ENCODE results near the gene ALKBH4. TPM values are rescaled to one million over a fixed set of nuclear protein-coding genes. Genes with fewer than 3 reads are reported as not detected.
A peak's percentile ranks its signal among the peaks of the same experiment; 100 is the strongest.

ALKBH4 gene
- total RNA-seq, 1 experiment from 2014 or later: 5.9 TPM

DNA sequence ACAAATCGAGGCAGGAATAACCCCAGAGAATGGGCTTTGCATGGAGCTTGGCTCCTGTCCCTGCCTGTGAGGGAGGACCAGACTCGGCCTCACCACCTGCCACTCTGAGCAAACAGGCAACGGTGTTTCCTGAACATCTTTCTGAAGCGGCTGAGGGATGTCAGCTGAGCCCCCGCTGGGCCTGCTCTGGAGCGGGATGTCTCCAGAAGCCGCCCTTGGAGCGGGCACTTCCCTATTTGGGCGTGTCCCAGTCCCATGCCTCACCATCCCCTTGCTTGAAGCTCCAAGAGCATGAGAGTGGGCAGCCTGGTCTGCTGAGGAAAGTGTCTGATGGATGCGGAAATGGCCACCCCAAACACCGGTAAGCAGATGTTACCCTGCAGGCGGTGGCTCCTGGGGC is 10.2 kb downstream of the ALKBH4 start:
- no peak overlapping the region for H3K27ac Mint-ChIP-seq (ENCODE audit: low read depth, unreplicated experiment)
- intact Hi-C loops (cut with micrococcal nuclease): no loop called here
- ChIA-PET CTCF (no interaction called here), POLR2A (interaction anchor here (0.6 to 2.2 kb wide), 2 partner anchors 10 to 148 kb away, joined by 3 to 10 read pairs; partner anchors contain the start of genes ALKBH4 and LRWD1)
- no peaks in the 10 kb centered on the region for H3K27me3 Mint-ChIP-seq (ENCODE audit: insufficient read depth, unreplicated experiment)
- H3K36me3 Mint-ChIP-seq (ENCODE audit: insufficient read depth, unreplicated experiment): peaks cover 30% of the 10 kb centered on the region
- no peaks in the 10 kb centered on the region for H3K9me3 Mint-ChIP-seq (ENCODE audit: unreplicated experiment)
- no peak for DNase-seq (ENCODE audit: unreplicated experiment)
- H3K4me1 Mint-ChIP-seq (ENCODE audit: insufficient read depth, unreplicated experiment): no peaks in the 10 kb centered on the region
- H3K4me3 Mint-ChIP-seq (ENCODE audit: unreplicated experiment): no peak overlapping the region
- no TSS peak for BruUV-seq (replicated peaks)
- TF ChIP-seq, protein P1, sequence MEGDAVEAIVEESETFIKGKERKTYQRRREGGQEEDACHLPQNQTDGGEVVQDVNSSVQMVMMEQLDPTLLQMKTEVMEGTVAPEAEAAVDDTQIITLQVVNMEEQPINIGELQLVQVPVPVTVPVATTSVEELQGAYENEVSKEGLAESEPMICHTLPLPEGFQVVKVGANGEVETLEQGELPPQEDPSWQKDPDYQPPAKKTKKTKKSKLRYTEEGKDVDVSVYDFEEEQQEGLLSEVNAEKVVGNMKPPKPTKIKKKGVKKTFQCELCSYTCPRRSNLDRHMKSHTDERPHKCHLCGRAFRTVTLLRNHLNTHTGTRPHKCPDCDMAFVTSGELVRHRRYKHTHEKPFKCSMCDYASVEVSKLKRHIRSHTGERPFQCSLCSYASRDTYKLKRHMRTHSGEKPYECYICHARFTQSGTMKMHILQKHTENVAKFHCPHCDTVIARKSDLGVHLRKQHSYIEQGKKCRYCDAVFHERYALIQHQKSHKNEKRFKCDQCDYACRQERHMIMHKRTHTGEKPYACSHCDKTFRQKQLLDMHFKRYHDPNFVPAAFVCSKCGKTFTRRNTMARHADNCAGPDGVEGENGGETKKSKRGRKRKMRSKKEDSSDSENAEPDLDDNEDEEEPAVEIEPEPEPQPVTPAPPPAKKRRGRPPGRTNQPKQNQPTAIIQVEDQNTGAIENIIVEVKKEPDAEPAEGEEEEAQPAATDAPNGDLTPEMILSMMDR (IDR thresholded peaks at IDR 0.05; ENCODE audit: unreplicated experiment): no peak

DNA sequence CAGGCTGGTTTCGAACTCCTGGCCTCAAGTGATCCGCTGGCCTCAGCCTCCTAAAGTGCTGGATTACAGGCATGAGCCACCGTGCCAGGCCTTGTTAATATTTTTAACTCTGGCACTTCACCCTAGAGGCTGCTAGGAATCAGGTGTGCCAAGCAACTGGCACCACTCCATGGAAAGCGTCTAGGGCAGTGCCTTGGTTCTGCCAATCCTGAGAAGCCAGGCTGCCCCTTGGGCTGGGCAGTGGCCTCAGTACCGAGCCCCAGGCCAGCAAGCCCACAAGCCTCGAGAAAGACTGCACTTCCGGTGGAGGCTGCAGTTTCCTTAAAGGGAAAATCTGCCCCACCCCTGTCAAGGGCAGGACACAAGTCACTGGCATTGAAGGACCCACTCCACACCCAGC is 11.3 kb downstream of the ALKBH4 start:
- intact Hi-C loops (cut with micrococcal nuclease): no loop called here
- Mint-ChIP-seq H3K4me3 (ENCODE audit: unreplicated experiment) (no peak overlapping the region), H3K4me1 (ENCODE audit: insufficient read depth, unreplicated experiment) (no peaks in the 10 kb centered on the region), H3K27me3 (ENCODE audit: insufficient read depth, unreplicated experiment) (no peaks in the 10 kb centered on the region), H3K27ac (ENCODE audit: low read depth, unreplicated experiment) (no peak overlapping the region), H3K36me3 (ENCODE audit: insufficient read depth, unreplicated experiment) (peaks cover 26% of the 10 kb centered on the region), H3K9me3 (ENCODE audit: unreplicated experiment) (no peaks in the 10 kb centered on the region)
- DNase-seq (ENCODE audit: unreplicated experiment): no peak
- ChIA-PET POLR2A (no interaction called here), CTCF (no interaction called here)
- TF ChIP-seq, protein P1 (IDR thresholded peaks at IDR 0.05; ENCODE audit: unreplicated experiment): no peak
- no TSS peak for BruUV-seq (replicated peaks)

DNA sequence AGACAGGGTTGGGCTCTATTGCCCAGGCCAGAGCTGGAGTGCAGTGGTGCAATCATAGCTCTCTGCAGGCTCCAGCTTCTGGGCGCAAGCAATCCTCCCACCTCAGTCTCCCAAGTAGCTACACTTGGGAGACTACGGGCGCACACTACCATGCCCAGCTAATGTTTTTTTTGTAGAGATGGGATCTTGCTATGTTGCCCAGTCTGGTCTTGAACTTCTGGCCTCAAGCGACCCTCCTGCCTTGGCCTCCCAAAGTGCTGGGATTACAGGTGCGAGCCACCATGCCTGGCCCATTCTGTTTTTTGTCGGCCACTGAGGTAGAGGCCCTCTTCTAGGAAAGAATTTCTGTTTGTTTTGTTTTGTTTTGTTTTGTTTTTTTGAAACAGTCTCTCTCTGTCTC is 12.2 kb downstream of the ALKBH4 start:
- Mint-ChIP-seq H3K4me1 (ENCODE audit: insufficient read depth, unreplicated experiment) (no peaks in the 10 kb centered on the region), H3K27me3 (ENCODE audit: insufficient read depth, unreplicated experiment) (no peaks in the 10 kb centered on the region), H3K9me3 (ENCODE audit: unreplicated experiment) (no peaks in the 10 kb centered on the region), H3K4me3 (ENCODE audit: unreplicated experiment) (no peak overlapping the region), H3K36me3 (ENCODE audit: insufficient read depth, unreplicated experiment) (peaks cover 18% of the 10 kb centered on the region), H3K27ac (ENCODE audit: low read depth, unreplicated experiment) (no peak overlapping the region)
- no TSS peak for BruUV-seq (replicated peaks)
- ChIA-PET CTCF (interaction anchor here (0.6 to 1.1 kb wide), 2 partner anchors 48 to 1308 kb away, joined by 3 to 4 read pairs; no protein-coding TSS in a partner anchor), POLR2A (interaction anchor here (1.0 kb wide), 1 partner anchor 55 kb away, joined by 4 read pairs; no protein-coding TSS in a partner anchor)
- intact Hi-C loops (cut with micrococcal nuclease): no loop called here
- TF ChIP-seq, protein P1 (IDR thresholded peaks at IDR 0.05; ENCODE audit: unreplicated experiment): no peak
- no peak for DNase-seq (ENCODE audit: unreplicated experiment)

DNA sequence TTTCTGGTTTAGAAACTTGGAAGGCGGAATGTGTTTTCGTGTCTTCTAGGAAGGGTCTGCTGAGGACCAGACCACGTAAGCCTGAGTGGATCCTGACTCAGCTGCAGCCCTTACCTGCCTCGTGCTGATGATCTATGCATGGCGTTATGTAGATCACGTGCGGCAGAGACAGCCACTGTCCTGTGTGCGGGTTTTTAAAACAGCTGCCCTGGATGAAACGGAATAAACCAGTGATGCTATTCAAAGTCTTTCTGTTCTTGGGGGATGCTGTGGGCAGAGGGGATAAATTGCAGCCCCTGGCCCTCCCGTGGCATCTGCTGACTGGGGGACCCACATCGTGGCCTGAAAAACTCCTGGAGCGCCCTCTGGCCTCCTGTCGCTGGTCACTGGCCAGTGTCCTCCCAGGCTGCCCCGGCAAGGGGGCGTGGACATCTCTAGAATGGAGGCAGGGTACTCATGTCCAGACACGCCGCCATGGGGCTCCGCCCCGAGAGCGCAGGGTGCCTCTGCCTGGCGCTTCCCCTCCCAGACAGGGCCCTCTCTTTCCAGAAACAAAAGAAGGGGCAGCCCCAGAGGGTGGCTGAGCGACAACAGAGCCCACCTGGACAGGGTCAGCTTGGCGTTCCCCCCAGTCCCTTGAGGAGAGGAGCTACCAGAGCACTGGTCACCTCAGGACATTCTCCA is 13.2 kb downstream of the ALKBH4 start:
- Mint-ChIP-seq H3K4me3 (ENCODE audit: unreplicated experiment) (no peak overlapping the region), H3K36me3 (ENCODE audit: insufficient read depth, unreplicated experiment) (peaks cover 12% of the 10 kb centered on the region), H3K4me1 (ENCODE audit: insufficient read depth, unreplicated experiment) (no peaks in the 10 kb centered on the region), H3K27me3 (ENCODE audit: insufficient read depth, unreplicated experiment) (no peaks in the 10 kb centered on the region), H3K9me3 (ENCODE audit: unreplicated experiment) (no peaks in the 10 kb centered on the region), H3K27ac (ENCODE audit: low read depth, unreplicated experiment) (no peak overlapping the region)
- no TSS peak for BruUV-seq (replicated peaks)
- TF ChIP-seq, protein P1 (IDR thresholded peaks at IDR 0.05; ENCODE audit: unreplicated experiment): no peak
- POLR2A ChIA-PET: interaction anchor here (3.0 kb wide), 1 partner anchor 13 kb away, joined by 7 read pairs; the partner anchor contains the start of genes ALKBH4 and LRWD1
- CTCF ChIA-PET: interaction anchor here (0.6 to 1.1 kb wide), 2 partner anchors 47 to 1307 kb away, joined by 3 to 4 read pairs; no protein-coding TSS in a partner anchor
- intact Hi-C loops (cut with micrococcal nuclease): no loop called here
- DNase-seq (ENCODE audit: unreplicated experiment): peak; percentile 62

Measured in MCF 10A (cell line).